Tibial nerve (tissue), 3 donors: ENCODE results near the gene SLC6A9.

Source experiments
- CTCF ChIP-seq, 5 experiments: fragments of 200-600 bp in 3 of 5; fragments of 450-650 bp in 2 of 5; sonication (generic) in 3 of 5; IDR thresholded peaks; one replicate each; pipeline ENCODE4 v1.5.1; 2016 to 2019; ENCODE audit warnings: antibody characterized with exemption in 5 of 5, mild to moderate bottlenecking in 3 of 5, moderate library complexity in 2 of 5
- POLR2A ChIP-seq, 2 donors: fragments of 450-650 bp; IDR thresholded peaks; one replicate each; pipeline ENCODE4 v1.6.1; 2017; ENCODE audit warnings: antibody characterized with exemption in 2 of 2, mild to moderate bottlenecking in 2 of 2, moderate library complexity in 2 of 2

- TF ChIP-seq CTCF (IDR thresholded peaks at IDR 0.05) (no peak), POLR2A (IDR thresholded peaks at IDR 0.05) (no peak)
Measured at GRCh38 chr1:44002165-44002564, 29.1 kb downstream of the SLC6A9 start.
